ENCODE measurements around the gene CSNK1G2. TPM values are rescaled to one million over a fixed set of nuclear protein-coding genes. Genes with fewer than 3 reads are reported as not detected.

Gene CSNK1G2
- total RNA-seq, 4 donors from 2014 or later: 75.0 to 321 (median 140) TPM

GRCh38 chr19:1918975-1919374 lies 22.0 kb upstream of the CSNK1G2 start:
- H3K4me1 ChIP-seq: no peaks in the 10 kb centered on the region
- no peak overlapping the region for H3K4me3 ChIP-seq
- in situ Hi-C loops (cut with MboI; ENCODE audit: low pct_ligation_motif_present in 1 of 4, low pct_unique_long_range_greater_than_20kb in 1 of 4, low sequenced_read_pairs in 3 of 4): no loop called here
- TF ChIP-seq POLR2A (IDR thresholded peaks at IDR 0.05) (no peak), CTCF (IDR thresholded peaks at IDR 0.05) (no peak), EP300 (IDR thresholded peaks at IDR 0.05; ENCODE audit: low read depth) (no peak), POLR2AphosphoS5 (IDR thresholded peaks at IDR 0.05) (no peak)
- intact Hi-C loops (cut with DNase I; ENCODE audit: low total_unique reads): no loop called here
- no peaks in the 10 kb centered on the region for H3K27me3 ChIP-seq
- peaks cover 0 to 33% (median 10%) of the 10 kb centered on the region in 4 donors for H3K36me3 ChIP-seq
- DNase-seq: no peak
- no peaks in the 10 kb centered on the region for H3K9me3 ChIP-seq
- WGBS, 2 donors (ENCODE audit: low coverage in 1 of 2): 96 to 100% methylated on average over 2 to 18 of the region's 28 CpGs
- H3K27ac ChIP-seq: no peak overlapping the region

DNA sequence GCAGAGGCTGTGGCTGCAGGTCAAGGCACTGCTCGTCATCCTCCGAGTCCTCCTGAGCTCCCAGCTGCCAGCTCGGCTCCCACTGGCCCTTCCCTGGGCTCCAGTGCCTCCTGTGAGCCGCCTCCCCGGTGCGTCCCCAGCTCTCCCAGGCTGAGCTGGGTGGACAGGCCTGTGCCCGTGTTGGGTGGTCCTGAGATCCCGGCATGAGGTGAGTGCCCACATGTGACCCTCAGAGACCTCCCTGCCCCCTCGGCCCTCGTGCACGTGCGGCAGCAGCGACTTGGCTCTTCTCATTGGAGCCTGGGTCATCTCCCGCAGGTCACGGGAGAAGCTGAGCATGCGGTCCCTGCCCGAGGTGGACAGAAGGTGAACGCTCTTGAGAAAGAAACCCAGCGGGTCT lies 20.3 kb upstream of the CSNK1G2 start:
- H3K27me3 ChIP-seq: no peaks in the 10 kb centered on the region
- H3K9me3 ChIP-seq: no peaks in the 10 kb centered on the region
- intact Hi-C loops (cut with DNase I; ENCODE audit: low total_unique reads) (loop anchor here (10.0 kb wide), 1 partner anchor 154 kb away; no protein-coding TSS in a partner anchor), in situ Hi-C loops (cut with MboI; ENCODE audit: low pct_ligation_motif_present in 1 of 4, low pct_unique_long_range_greater_than_20kb in 1 of 4, low sequenced_read_pairs in 3 of 4) (no loop called here)
- 96% methylated on average over 17 of the region's 19 CpGs; no CpG with 5 or more reads in 1 of the 2 donors for WGBS, 2 donors (ENCODE audit: low coverage in 1 of 2)
- DNase-seq: no peak
- no peak overlapping the region for H3K4me3 ChIP-seq
- peaks cover 0 to 33% (median 14%) of the 10 kb centered on the region in 4 donors for H3K36me3 ChIP-seq
- H3K27ac ChIP-seq: no peak overlapping the region
- TF ChIP-seq CTCF (IDR thresholded peaks at IDR 0.05) (no peak), EP300 (IDR thresholded peaks at IDR 0.05; ENCODE audit: low read depth) (no peak), POLR2AphosphoS5 (IDR thresholded peaks at IDR 0.05) (no peak), POLR2A (IDR thresholded peaks at IDR 0.05) (no peak)
- no peaks in the 10 kb centered on the region for H3K4me1 ChIP-seq

DNA sequence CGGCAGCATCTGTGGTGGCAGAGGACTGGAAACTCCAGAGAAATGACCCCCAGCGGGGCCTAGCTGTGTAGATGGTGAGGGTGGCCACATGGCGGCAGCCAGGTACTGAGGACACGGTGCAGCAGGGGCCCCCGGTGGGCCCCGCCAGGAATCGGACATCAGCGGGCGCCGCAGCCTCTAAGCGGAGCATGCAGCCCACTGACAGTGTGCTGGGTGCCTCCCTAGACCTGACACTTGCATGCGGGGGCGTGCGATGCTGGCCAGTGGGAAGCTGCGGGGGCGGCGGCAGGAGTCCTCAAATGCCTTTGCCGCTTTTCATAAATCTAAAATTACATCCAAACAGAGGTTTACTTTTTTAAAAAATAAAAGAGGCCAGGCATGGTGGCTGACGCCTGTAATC lies 19.6 kb upstream of the CSNK1G2 start:
- intact Hi-C loops (cut with DNase I; ENCODE audit: low total_unique reads) (loop anchor here (10.0 kb wide), 1 partner anchor 153 kb away; no protein-coding TSS in a partner anchor), in situ Hi-C loops (cut with MboI; ENCODE audit: low pct_ligation_motif_present in 1 of 4, low pct_unique_long_range_greater_than_20kb in 1 of 4, low sequenced_read_pairs in 3 of 4) (no loop called here)
- Histone ChIP-seq H3K27ac (no peak overlapping the region), H3K4me3 (no peak overlapping the region), H3K27me3 (no peaks in the 10 kb centered on the region), H3K36me3 (peaks cover 0 to 33% (median 14%) of the 10 kb centered on the region in 4 donors), H3K9me3 (no peaks in the 10 kb centered on the region), H3K4me1 (no peaks in the 10 kb centered on the region)
- no peak for DNase-seq
- TF ChIP-seq POLR2AphosphoS5 (IDR thresholded peaks at IDR 0.05): no peak
- TF ChIP-seq POLR2A (IDR thresholded peaks at IDR 0.05): no peak
- no peak for TF ChIP-seq CTCF (IDR thresholded peaks at IDR 0.05)
- WGBS, 2 donors (ENCODE audit: low coverage in 1 of 2): 93 to 95% methylated on average over 3 to 19 of the region's 19 CpGs

DNA sequence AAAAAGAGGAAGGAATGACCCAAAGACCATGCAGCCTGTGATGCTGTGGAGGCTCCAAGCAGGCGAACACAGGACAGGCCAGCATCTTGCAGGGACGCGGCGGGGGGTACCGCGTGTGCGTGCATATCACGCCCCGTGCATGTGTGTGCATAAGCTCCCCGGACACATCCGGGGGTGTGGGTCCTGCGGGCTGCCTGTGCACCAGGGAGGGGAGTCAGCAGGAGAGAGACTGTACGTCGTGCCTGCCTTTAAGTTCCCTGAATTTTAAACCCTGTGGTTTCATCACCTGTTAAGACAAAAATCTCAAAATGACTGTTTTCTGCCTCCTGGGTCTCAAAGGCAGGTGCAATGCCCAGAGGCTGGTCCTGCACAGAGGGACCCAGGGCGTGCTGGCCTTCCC lies 19.1 kb upstream of the CSNK1G2 start:
- in situ Hi-C loops (cut with MboI; ENCODE audit: low pct_ligation_motif_present in 1 of 4, low pct_unique_long_range_greater_than_20kb in 1 of 4, low sequenced_read_pairs in 3 of 4): no loop called here
- intact Hi-C loops (cut with DNase I; ENCODE audit: low total_unique reads): loop anchor here (10.0 kb wide), 1 partner anchor 153 kb away; no protein-coding TSS in a partner anchor

More for the DNA sequence above, 19.1 kb upstream of the CSNK1G2 start:
- Histone ChIP-seq H3K27ac (no peak overlapping the region), H3K4me1 (no peaks in the 10 kb centered on the region), H3K27me3 (no peaks in the 10 kb centered on the region), H3K36me3 (peaks cover 0 to 33% (median 14%) of the 10 kb centered on the region in 4 donors), H3K4me3 (no peak overlapping the region), H3K9me3 (no peaks in the 10 kb centered on the region)
- WGBS, 2 donors (ENCODE audit: low coverage in 1 of 2): 77% methylated on average over 15 of the region's 15 CpGs; no CpG with 5 or more reads in 1 of the 2 donors
- DNase-seq: no peak
- TF ChIP-seq CTCF (IDR thresholded peaks at IDR 0.05) (no peak), EP300 (IDR thresholded peaks at IDR 0.05; ENCODE audit: low read depth) (no peak), POLR2AphosphoS5 (IDR thresholded peaks at IDR 0.05) (no peak), POLR2A (IDR thresholded peaks at IDR 0.05) (no peak)
